GM23338 (cell line): ENCODE measurements around the gene FZD2.

ENCODE experiments used
- CREB1 ChIP-seq: fragments of 250-450 bp; sonication (Bioruptor Pico); IDR thresholded peaks from 2 replicates; pipeline ENCODE4 v1.5.0; 2020; ENCODE audit warnings: low read depth, mild to moderate bottlenecking, moderate library complexity
- CTCF ChIP-seq, 2 experiments: fragments of 200-600 bp in 1 of 2; sonication (generic) in 1 of 2; conservative IDR thresholded peaks; 2 replicates each; pipeline versions ENCODE4 v1.5.1 to v1.6.1; 2016 to 2017; ENCODE audit warnings: antibody characterized with exemption in 2 of 2, low read depth in 2 of 2, mild to moderate bottlenecking in 2 of 2, moderate library complexity in 1 of 2
- ETS1 ChIP-seq: IDR thresholded peaks from 2 replicates; pipeline ENCODE4 v1.6.1; 2016; ENCODE audit warnings: antibody characterized with exemption
- EZH2 ChIP-seq: fragments of 200-600 bp; sonication (generic); IDR thresholded peaks from one replicate; pipeline ENCODE4 v1.8.0; 2017; ENCODE audit warnings: antibody characterized with exemption, mild to moderate bottlenecking, low read depth; ENCODE audit not compliant: unreplicated experiment
- EZH2phosphoT487 ChIP-seq: fragments of 200-600 bp; sonication (generic); IDR thresholded peaks from one replicate; pipeline ENCODE4 v1.8.1; 2018; ENCODE audit warnings: antibody characterized with exemption; ENCODE audit not compliant: unreplicated experiment
- JUNB ChIP-seq: IDR thresholded peaks from one replicate; pipeline ENCODE4 v1.6.1; 2016; ENCODE audit warnings: antibody characterized with exemption; ENCODE audit not compliant: unreplicated experiment
- POLR2AphosphoS5 ChIP-seq: IDR thresholded peaks from 2 replicates; pipeline ENCODE4 v1.6.1; 2016; ENCODE audit warnings: antibody characterized with exemption, low read depth
- REST ChIP-seq: IDR thresholded peaks from one replicate; pipeline ENCODE4 v1.6.1; 2018; ENCODE audit warnings: antibody characterized with exemption; ENCODE audit not compliant: unreplicated experiment
- ZNF331 ChIP-seq: fragments of 250-450 bp; sonication (Bioruptor Pico); IDR thresholded peaks from 2 replicates; pipeline ENCODE4 v1.5.0; 2020; ENCODE audit warnings: low read depth, mild to moderate bottlenecking, moderate library complexity

- TF ChIP-seq CTCF (conservative IDR thresholded peaks at IDR 0.05; ENCODE audit: low read depth in 2 of 2) (no peak), REST (no peak), EZH2phosphoT487 (no peak), EZH2 (no peak), POLR2AphosphoS5 (no peak), CREB1 (CRISPR knock-in tag) (no peak), JUNB (no peak), ETS1 (no peak), ZNF331 (CRISPR knock-in tag) (no peak)
Measured at GRCh38 chr17:44547625-44548267, 9.5 kb upstream of the FZD2 start.
